ENCODE measurements around the gene TLCD5. TPM values are rescaled to one million over a fixed set of nuclear protein-coding genes. Genes with fewer than 3 reads are reported as not detected.

The TLCD5 gene
- total and polyA plus RNA-seq, 7 donors: 0.39 to 2.5 (median 0.71) TPM

GRCh38 chr11:120334332-120334731 is 9.2 kb downstream of the TLCD5 start:
- no peak for ATAC-seq
- DNase-seq: no peak
- Histone ChIP-seq H3K27me3 (ENCODE audit: insufficient read depth in 3 of 3, low read length in 2 of 3) (no peaks in the 10 kb centered on the region), H3K36me3 (ENCODE audit: insufficient read depth in 1 of 2, low read depth in 1 of 2) (no peaks in the 10 kb centered on the region), H3K27ac (peak overlapping the region; percentile 98), H3K9me3 (no peaks in the 10 kb centered on the region), H3K4me3 (no peak overlapping the region), H3K4me1 (peaks cover 19% of the 10 kb centered on the region)
- intact Hi-C loops (cut with DNase I): no loop called here
- WGBS, 3 donors: 37 to 51% (median 38%) methylated on average over 1 of the region's 1 CpG
- TF ChIP-seq, protein P1, sequence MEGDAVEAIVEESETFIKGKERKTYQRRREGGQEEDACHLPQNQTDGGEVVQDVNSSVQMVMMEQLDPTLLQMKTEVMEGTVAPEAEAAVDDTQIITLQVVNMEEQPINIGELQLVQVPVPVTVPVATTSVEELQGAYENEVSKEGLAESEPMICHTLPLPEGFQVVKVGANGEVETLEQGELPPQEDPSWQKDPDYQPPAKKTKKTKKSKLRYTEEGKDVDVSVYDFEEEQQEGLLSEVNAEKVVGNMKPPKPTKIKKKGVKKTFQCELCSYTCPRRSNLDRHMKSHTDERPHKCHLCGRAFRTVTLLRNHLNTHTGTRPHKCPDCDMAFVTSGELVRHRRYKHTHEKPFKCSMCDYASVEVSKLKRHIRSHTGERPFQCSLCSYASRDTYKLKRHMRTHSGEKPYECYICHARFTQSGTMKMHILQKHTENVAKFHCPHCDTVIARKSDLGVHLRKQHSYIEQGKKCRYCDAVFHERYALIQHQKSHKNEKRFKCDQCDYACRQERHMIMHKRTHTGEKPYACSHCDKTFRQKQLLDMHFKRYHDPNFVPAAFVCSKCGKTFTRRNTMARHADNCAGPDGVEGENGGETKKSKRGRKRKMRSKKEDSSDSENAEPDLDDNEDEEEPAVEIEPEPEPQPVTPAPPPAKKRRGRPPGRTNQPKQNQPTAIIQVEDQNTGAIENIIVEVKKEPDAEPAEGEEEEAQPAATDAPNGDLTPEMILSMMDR (IDR thresholded peaks at IDR 0.05): no peak

GRCh38 chr11:120334894-120335462 is 9.9 kb downstream of the TLCD5 start:
- intact Hi-C loops (cut with DNase I): loop anchor here in 1 of 2 donors (5.0 kb wide), 2 partner anchors 67 to 97 kb away; no protein-coding TSS in a partner anchor

GRCh38 chr11:120335556-120335907 is 10.4 kb downstream of the TLCD5 start:
- H3K36me3 ChIP-seq (ENCODE audit: insufficient read depth in 1 of 2, low read depth in 1 of 2): no peaks in the 10 kb centered on the region
- ATAC-seq (peak; percentile 30 to 60 (median 46)), DNase-seq (no peak)
- H3K27me3 ChIP-seq (ENCODE audit: insufficient read depth in 3 of 3, low read length in 2 of 3): no peaks in the 10 kb centered on the region
- no peaks in the 10 kb centered on the region for H3K9me3 ChIP-seq
- intact Hi-C loops (cut with DNase I): loop anchor here in 1 of 2 donors (5.0 kb wide), 2 partner anchors 67 to 97 kb away; no protein-coding TSS in a partner anchor
- H3K27ac ChIP-seq: peak overlapping the region; percentile 98
- peak overlapping the region; percentile 96 for H3K4me3 ChIP-seq
- 0 to 1% (median 0%) methylated on average over 19 of the region's 19 CpGs for WGBS, 3 donors
- TF ChIP-seq, protein P1 (IDR thresholded peaks at IDR 0.05): no peak
- peaks cover 28% of the 10 kb centered on the region for H3K4me1 ChIP-seq

More at GRCh38 chr11:120334894-120335462, 9.9 kb downstream of the TLCD5 start:
- ATAC-seq (peak; percentile 50 to 64 (median 56)), DNase-seq (no peak)
- H3K27ac ChIP-seq: peak overlapping the region; percentile 98
- TF ChIP-seq, protein P1 (IDR thresholded peaks at IDR 0.05): peak; percentile 72
- no peaks in the 10 kb centered on the region for H3K36me3 ChIP-seq (ENCODE audit: insufficient read depth in 1 of 2, low read depth in 1 of 2)
- H3K27me3 ChIP-seq (ENCODE audit: insufficient read depth in 3 of 3, low read length in 2 of 3): no peaks in the 10 kb centered on the region
- WGBS, 3 donors: 0 to 1% (median 1%) methylated on average over 8 of the region's 8 CpGs
- H3K9me3 ChIP-seq: no peaks in the 10 kb centered on the region
- peaks cover 22% of the 10 kb centered on the region for H3K4me1 ChIP-seq
- peak overlapping the region; percentile 96 for H3K4me3 ChIP-seq

- H3K36me3 ChIP-seq (ENCODE audit: insufficient read depth in 1 of 2, low read depth in 1 of 2): no peaks in the 10 kb centered on the region
- H3K9me3 ChIP-seq: no peaks in the 10 kb centered on the region
- TF ChIP-seq, protein P1 (IDR thresholded peaks at IDR 0.05): peak; percentile 18
- peak within 1 kb of the TSS; percentile 98 for H3K27ac ChIP-seq
- H3K4me1 ChIP-seq: peaks cover 33% of the 10 kb centered on the region
- ATAC-seq (peak; percentile 83 to 89 (median 84)), DNase-seq (peak; percentile 98 to 99)
- intact Hi-C loops (cut with DNase I): loop anchor here (1.0 to 5.0 kb wide), 4 partner anchors 65 to 96 kb away; no protein-coding TSS in a partner anchor
- peak within 1 kb of the TSS; percentile 96 for H3K4me3 ChIP-seq
- 0% methylated on average over 56 to 92 of the region's 92 CpGs for WGBS, 3 donors
- H3K27me3 ChIP-seq (ENCODE audit: insufficient read depth in 3 of 3, low read length in 2 of 3): no peaks in the 10 kb centered on the region
Measured at GRCh38 chr11:120335908-120336640, 11.0 kb downstream of the TLCD5 start, which contains the start of gene ARHGEF12. Gene ARHGEF12, plus strand, starts transcription at chr11:120336413. Its CDS starts 831 bp downstream, at chr11:120337244.

All from psoas muscle (tissue), 8 donors.